Daoy (cell line): ENCODE measurements around the gene SLC39A7. TPM values are rescaled to one million over a fixed set of nuclear protein-coding genes. Genes with fewer than 3 reads are reported as not detected.

Experiments used
- DNase-seq: peaks from one replicate; pipeline ENCODE4 v3.0.0-alpha.2; 2015; ENCODE audit warnings: low read depth
- total RNA-seq: library from RNA; depleted of rRNA; stranded (reverse); fragments of >200 nt; shearing (Covaris generic); gene quantifications from 2 replicates; pipeline ENCODE4 v1.2.3, GENCODE V29; 2014; rRNA removed

Gene SLC39A7
- total RNA-seq, 1 experiment from 2014 or later: 121 TPM

DNA sequence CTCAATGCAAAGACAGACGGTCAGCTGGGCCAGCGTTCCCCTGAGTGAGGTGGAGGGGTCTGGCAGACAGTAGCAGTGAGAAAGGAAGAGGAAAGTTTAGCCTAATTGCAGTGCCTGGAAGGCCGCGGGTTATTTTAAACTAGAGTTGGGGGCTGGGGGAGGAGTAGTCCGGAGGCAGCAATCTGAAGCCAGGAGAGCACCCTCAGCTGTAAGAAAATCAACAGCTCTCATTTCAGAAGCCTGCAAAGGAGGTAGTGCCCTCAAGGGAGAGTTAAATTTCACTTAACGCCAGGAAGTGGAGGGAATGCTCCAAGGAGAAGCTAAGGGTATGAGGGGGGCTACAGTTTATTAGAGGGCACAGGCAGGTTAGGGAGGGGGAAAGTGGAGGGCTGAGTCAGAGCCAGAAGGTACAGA is 34.6 kb downstream of the SLC39A7 start:
- no peak for DNase-seq

- DNase-seq: no peak
Observed at GRCh38 chr6:33236328-33236727, 35.7 kb downstream of the SLC39A7 start.

DNA sequence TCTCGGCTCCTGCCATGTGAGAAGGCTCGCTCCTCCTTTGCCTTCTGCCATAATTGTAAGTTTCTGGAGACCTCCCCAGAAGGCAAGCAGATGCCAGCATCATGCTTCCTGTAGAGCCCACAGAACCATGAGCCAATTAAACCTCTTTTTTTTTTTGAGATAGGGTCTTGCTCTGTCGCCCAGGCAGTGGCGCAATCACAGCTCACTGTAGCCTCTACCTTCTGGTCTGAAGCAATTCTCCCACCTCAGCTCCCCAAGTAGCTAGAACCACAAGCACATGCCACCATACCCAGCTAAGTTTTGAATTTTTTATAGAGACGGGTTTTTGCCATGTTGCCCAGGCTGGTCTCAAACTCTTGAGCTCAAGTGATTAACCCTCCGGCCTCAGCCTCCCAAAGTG is 36.2 kb downstream of the SLC39A7 start:
- no peak for DNase-seq

DNA sequence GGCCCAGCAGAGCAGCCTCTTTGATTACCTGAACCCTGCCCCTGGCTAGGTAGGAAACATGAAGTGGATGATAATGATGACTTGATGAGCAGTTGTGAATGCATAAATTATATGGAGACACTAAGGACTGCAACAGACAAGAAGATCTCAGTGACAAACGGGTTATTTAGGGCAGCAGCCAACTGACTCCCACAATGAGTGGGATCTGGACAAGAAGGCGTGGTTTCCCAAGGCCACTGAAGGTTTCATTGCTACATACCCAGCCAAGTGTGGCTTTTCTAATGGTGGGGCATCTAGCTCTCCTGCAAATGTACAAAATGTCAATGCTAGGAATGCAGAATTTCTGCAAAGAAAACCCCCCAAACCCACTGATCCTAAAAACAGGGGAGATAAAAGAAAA is 37.1 kb downstream of the SLC39A7 start:
- DNase-seq: no peak

- no peak for DNase-seq
Observed at GRCh38 chr6:33241968-33242367, 41.3 kb downstream of the SLC39A7 start.

DNA sequence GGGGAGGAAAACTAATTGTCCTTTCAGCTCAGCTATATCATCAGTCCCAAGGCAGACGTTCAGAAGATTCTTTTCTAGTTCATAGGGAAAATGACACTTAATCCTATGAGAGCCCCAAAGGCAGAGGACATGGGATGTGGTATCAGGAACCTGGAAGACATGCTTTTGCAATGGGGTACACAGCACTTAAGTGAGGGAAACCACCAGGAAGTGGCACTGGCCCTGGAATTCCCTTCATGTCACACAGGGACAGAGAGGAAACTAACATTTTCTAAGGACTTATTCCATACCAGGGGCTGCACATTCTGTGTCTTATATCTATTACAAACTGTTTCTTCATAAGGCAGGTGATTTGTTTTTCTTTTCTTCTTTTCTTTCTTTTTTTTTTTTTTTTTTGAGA is 42.8 kb downstream of the SLC39A7 start:
- DNase-seq: no peak

DNA sequence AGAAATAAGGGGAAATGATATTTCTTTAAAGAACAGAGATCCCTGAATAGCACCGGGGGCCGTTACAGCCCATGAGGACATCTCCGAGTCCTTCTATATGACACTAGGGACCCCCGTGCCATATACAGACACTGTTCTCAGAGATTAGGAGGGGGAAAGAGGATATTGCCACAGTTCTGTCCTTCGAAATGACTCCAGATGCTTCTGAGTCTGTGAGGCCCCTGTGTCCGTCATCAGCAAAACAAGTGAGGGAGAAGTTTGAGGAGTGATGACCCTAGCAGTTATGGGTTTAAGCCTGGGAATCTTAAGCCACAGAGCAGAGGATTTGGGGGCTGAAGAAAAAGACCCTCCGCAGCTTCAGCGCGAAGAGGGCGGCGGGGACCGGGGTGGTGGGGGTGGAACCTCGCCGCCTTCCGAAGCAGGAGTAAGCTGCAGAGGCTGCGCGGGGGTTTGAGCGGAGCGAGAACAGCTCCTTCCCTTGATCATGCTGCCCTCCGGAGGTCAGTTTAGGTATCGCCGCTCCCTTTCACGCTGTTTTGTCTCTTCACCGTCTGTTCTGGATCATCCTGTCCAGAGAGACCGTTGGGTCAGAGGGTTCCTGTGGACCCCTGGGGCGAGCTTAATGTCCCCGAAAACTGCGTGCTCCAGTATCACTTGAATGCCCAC is 47.4 kb downstream of the SLC39A7 start:
- peak; percentile 93 for DNase-seq

- peak; percentile 76 for DNase-seq
Observed at GRCh38 chr6:33248643-33248931, 47.9 kb downstream of the SLC39A7 start.

DNA sequence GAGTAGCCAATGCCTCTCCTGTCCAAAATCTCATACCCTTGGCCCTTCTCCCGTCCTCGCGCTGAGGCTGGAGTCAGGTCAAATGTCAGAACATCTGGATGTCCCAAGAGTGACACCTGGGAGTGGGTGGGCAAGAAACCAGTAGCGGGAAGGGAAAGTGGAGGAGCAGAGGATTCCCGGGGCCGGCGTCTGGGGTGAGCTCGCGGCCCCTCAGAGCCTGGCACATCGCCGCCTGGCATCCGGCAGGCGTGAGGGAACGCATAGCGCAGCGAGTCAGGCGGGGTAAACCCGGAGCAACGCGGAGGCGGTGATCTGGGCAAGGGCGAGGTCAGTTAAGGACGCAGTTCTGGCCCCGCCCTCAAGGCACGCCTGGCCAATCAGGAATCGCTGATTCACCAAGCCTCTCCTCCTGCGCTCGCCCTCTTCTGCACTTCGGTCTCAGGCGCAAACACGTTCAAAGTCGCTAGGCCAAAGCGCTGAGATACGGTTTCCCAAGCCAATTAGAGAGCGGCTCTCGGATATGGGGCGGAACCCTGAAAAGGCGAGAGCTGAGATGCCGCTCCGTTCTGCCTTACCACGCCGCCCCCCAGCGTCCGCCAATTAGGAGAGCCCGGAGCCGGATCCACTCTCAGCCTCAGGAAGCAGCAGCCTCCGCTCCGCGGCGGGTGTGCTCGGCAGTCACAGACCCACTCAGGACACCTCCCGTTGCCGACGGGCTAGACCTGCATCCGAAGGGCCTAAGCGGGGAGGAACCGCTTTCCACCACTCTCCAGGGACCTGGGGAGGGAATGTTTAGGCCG is 48.5 kb downstream of the SLC39A7 start:
- peak; percentile 100 for DNase-seq

- peak; percentile 82 for DNase-seq
Observed at GRCh38 chr6:33249732-33250630, 49.3 kb downstream of the SLC39A7 start.

DNA sequence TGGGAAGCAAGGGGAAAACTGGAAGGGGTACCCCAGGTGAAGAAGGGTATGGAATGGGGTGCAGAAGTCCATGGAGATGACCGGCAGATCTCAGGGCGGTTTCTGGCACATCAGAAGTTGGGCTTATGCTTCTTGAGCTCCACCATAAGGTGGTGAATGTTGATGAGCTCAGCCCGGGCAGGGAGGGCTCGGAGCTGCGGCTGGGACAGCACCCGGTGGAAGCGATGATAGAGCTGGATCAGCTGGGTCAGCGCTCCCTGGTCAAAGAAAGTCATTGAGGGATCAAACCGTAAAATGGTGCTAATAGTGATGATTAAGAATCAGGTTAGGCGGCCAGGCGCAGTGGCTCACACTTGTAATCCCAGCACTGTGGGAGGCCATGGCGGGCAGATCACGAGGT is 50.1 kb downstream of the SLC39A7 start:
- no peak for DNase-seq

- DNase-seq: no peak
Observed at GRCh38 chr6:33251395-33252012, 50.8 kb downstream of the SLC39A7 start.

- DNase-seq: no peak
Observed at GRCh38 chr6:33252759-33253158, 52.1 kb downstream of the SLC39A7 start.

Other genes with a start within 250 kb of the SLC39A7 start
- 0.11 and 1.8 TPM in 2 replicates for gene HLA-DMA, start 247.8 kb upstream of the SLC39A7 start, total RNA-seq
- gene BRD2, start 232.3 kb upstream of the SLC39A7 start, total RNA-seq: 108 and 128 TPM in 2 replicates
- 1.9 TPM in 1 of 2 replicates, not detected in the other for gene HLA-DOA, start 191.3 kb upstream of the SLC39A7 start, total RNA-seq
- gene HLA-DPA1, start 127.2 kb upstream of the SLC39A7 start, total RNA-seq: 4.2 and 13.8 TPM in 2 replicates
- gene HLA-DPB1, start 124.9 kb upstream of the SLC39A7 start, total RNA-seq: 25.4 and 34.6 TPM in 2 replicates
- 1.6 and 5.5 TPM in 2 replicates for gene COL11A2, start 8.4 kb upstream of the SLC39A7 start, total RNA-seq
- gene RXRB, start 202 bp upstream of the SLC39A7 start, total RNA-seq: 21.4 and 27.3 TPM in 2 replicates
- gene HSD17B8, start 3.8 kb downstream of the SLC39A7 start, total RNA-seq: 3.3 and 8.2 TPM in 2 replicates
- gene RING1, start 7.6 kb downstream of the SLC39A7 start, total RNA-seq: 43.4 and 44.9 TPM in 2 replicates
- gene VPS52, start 71.0 kb downstream of the SLC39A7 start, total RNA-seq: 33.4 and 37.4 TPM in 2 replicates
- gene RPS18, start 71.2 kb downstream of the SLC39A7 start, total RNA-seq: 5,669 and 7,419 TPM in 2 replicates
- gene B3GALT4, start 76.3 kb downstream of the SLC39A7 start, total RNA-seq: 0.40 and 1.9 TPM in 2 replicates
- 286 and 362 TPM in 2 replicates for gene WDR46, start 88.4 kb downstream of the SLC39A7 start, total RNA-seq
- 126 and 182 TPM in 2 replicates for gene PFDN6, start 88.7 kb downstream of the SLC39A7 start, total RNA-seq
- gene RGL2, start 98.1 kb downstream of the SLC39A7 start, total RNA-seq: 16.7 and 19.2 TPM in 2 replicates
- 63.6 and 71.1 TPM in 2 replicates for gene TAPBP, start 113.2 kb downstream of the SLC39A7 start, total RNA-seq
- 4.9 and 11.2 TPM in 2 replicates for gene ZBTB22, start 116.9 kb downstream of the SLC39A7 start, total RNA-seq
- 77.0 and 83.4 TPM in 2 replicates for gene DAXX, start 122.1 kb downstream of the SLC39A7 start, total RNA-seq
- gene KIFC1, start 191.0 kb downstream of the SLC39A7 start, total RNA-seq: 122 and 148 TPM in 2 replicates
- gene PHF1, start 210.1 kb downstream of the SLC39A7 start, total RNA-seq: 14.3 and 18.5 TPM in 2 replicates
- gene CUTA, start 217.2 kb downstream of the SLC39A7 start, total RNA-seq: 208 and 223 TPM in 2 replicates
- gene SYNGAP1, start 219.2 kb downstream of the SLC39A7 start, total RNA-seq: 1.1 and 3.7 TPM in 2 replicates